HepG2 (cell line): ENCODE results near the gene RHBDL3. TPM values are rescaled to one million over a fixed set of nuclear protein-coding genes. Genes with fewer than 3 reads are reported as not detected.
A peak's percentile ranks its signal among the peaks of the same experiment; 100 is the strongest.

Experiments
- GTF3A ChIP-seq: sonication (generic); formaldehyde crosslinking; conservative IDR thresholded peaks from 2 replicates; pipeline ENCODE4 v1.4.0; 2020; ENCODE audit warnings: mild to moderate bottlenecking, missing genetic modification reagents
- GZF1 ChIP-seq: sonication (generic); formaldehyde crosslinking; IDR thresholded peaks from 2 replicates; pipeline ENCODE4 v1.5.1; 2020; ENCODE audit warnings: mild to moderate bottlenecking, missing genetic modification reagents
- HMGXB4 ChIP-seq, 2 experiments: sonication (generic) in 1 of 2; formaldehyde crosslinking in 1 of 2; IDR thresholded peaks; 2 replicates each; pipeline versions ENCODE4 v1.4.0 to v1.6.1; 2018 to 2020; ENCODE audit warnings: missing genetic modification reagents in 2 of 2, borderline replicate concordance in 1 of 2, low read depth in 1 of 2, mild to moderate bottlenecking in 1 of 2, missing biosample characterization in 1 of 2
- IKZF1 ChIP-seq: fragments of 450-650 bp; IDR thresholded peaks from 2 replicates; pipeline ENCODE4 v1.7.1; 2016
- JARID2 ChIP-seq: sonication (generic); formaldehyde crosslinking; IDR thresholded peaks from 2 replicates; pipeline ENCODE4 v1.8.1; 2023; ENCODE audit warnings: missing genetic modification reagents, inconsistent platforms; ENCODE audit not compliant: insufficient replicate concordance
- MAF1 ChIP-seq: sonication (generic); formaldehyde crosslinking; IDR thresholded peaks from 2 replicates; pipeline ENCODE4 v1.5.0; 2020; ENCODE audit warnings: missing genetic modification reagents, borderline replicate concordance
- NCOR1 ChIP-seq: fragments of 200-600 bp; sonication (generic); IDR thresholded peaks from 2 replicates; pipeline ENCODE4 v1.7.0; 2017; ENCODE audit warnings: antibody characterized with exemption, low read length, borderline replicate concordance
- PAXIP1 ChIP-seq: sonication (generic); formaldehyde crosslinking; conservative IDR thresholded peaks from 2 replicates; pipeline ENCODE4 v1.4.0; 2020; ENCODE audit warnings: mild to moderate bottlenecking, missing genetic modification reagents, moderate library complexity
- PHF8 ChIP-seq: sonication (generic); formaldehyde crosslinking; IDR thresholded peaks from 2 replicates; pipeline ENCODE4 v1.5.0; 2020; ENCODE audit warnings: missing genetic modification reagents
- SMARCE1 ChIP-seq: fragments of 450-650 bp; IDR thresholded peaks from 2 replicates; pipeline ENCODE4 v1.6.1; 2017; ENCODE audit warnings: borderline replicate concordance
- STAG1 ChIP-seq: sonication (generic); formaldehyde crosslinking; IDR thresholded peaks from 2 replicates; pipeline ENCODE4 v1.4.0; 2020; ENCODE audit warnings: missing genetic modification reagents
- TBP ChIP-seq: sonication (generic); formaldehyde crosslinking; IDR thresholded peaks from 2 replicates; pipeline ENCODE4 v1.5.0; 2020; ENCODE audit warnings: missing genetic modification reagents
- TFDP2 ChIP-seq: sonication (generic); formaldehyde crosslinking; IDR thresholded peaks from 2 replicates; pipeline ENCODE4 v1.4.0; 2020; ENCODE audit warnings: missing genetic modification reagents
- ZFP82 ChIP-seq: sonication (generic); formaldehyde crosslinking; IDR thresholded peaks from 2 replicates; pipeline ENCODE4 v1.5.1; 2020; ENCODE audit warnings: mild to moderate bottlenecking, missing genetic modification reagents, borderline replicate concordance
- ZFP90 ChIP-seq: sonication (generic); formaldehyde crosslinking; IDR thresholded peaks from 2 replicates; pipeline ENCODE4 v1.8.0; 2022; ENCODE audit warnings: missing genetic modification reagents, mild to moderate bottlenecking, inconsistent platforms, borderline replicate concordance
- ZNF136 ChIP-seq: sonication (generic); formaldehyde crosslinking; IDR thresholded peaks from 2 replicates; pipeline ENCODE4 v1.8.1; 2022; ENCODE audit warnings: low read depth, mild to moderate bottlenecking, moderate library complexity, missing genetic modification reagents
- ZNF331 ChIP-seq: sonication (generic); formaldehyde crosslinking; IDR thresholded peaks from 2 replicates; pipeline ENCODE4 v1.4.0; 2020; ENCODE audit warnings: missing genetic modification reagents
- ZNF350 ChIP-seq: sonication (generic); formaldehyde crosslinking; IDR thresholded peaks from 2 replicates; pipeline ENCODE4 v1.4.0; 2020; ENCODE audit warnings: mild to moderate bottlenecking, low read depth, missing genetic modification reagents, borderline replicate concordance
- ZNF503 ChIP-seq: sonication (generic); formaldehyde crosslinking; IDR thresholded peaks from 2 replicates; pipeline ENCODE4 v1.4.0; 2020; ENCODE audit warnings: missing genetic modification reagents
- polyA plus RNA-seq, 8 experiments: library from polyadenylated mRNA; depleted of rRNA in 3 of 8; stranded (reverse) in 7 of 8; unstranded in 1 of 8; fragments of >200 nt; fragmentation: Illumina TruSeq in 4 of 8; extraction: Trizol in 4 of 8; gene quantifications; 2 replicates each; pipeline versions ENCODE4 v1.2.1 to v1.2.3, GENCODE V29; 2011 to 2016; ENCODE audit warnings: low read depth in 4 of 8, missing spikeins in 1 of 8, mixed read lengths in 1 of 8; ENCODE audit not compliant: insufficient read depth in 1 of 8
- total RNA-seq, 5 experiments: library from RNA; depleted of rRNA; stranded (reverse); fragments of >200 nt; fragmentation: Illumina TruSeq; extraction: Trizol; gene quantifications; 2 replicates each; pipeline ENCODE4 v1.2.3, GENCODE V29; 2016; ENCODE audit warnings: low read depth in 1 of 5

RHBDL3 gene
- total and polyA plus RNA-seq, 2 of the 13 experiments (the other 11 are each of a cell fraction or from before 2014, with no cell fraction given) = 0.09 TPM; not detected in 1

- TF ChIP-seq HMGXB4 (CRISPR knock-in tag; IDR thresholded peaks at IDR 0.05; ENCODE audit: borderline replicate concordance in 1 of 2, low read depth in 1 of 2) = no peak
- TF ChIP-seq PAXIP1 (CRISPR knock-in tag) = peak; percentile 94
- TF ChIP-seq GTF3A = no peak
- peak; percentile 80 for TF ChIP-seq ZNF503 (CRISPR knock-in tag)
- no peak for TF ChIP-seq ZNF136 (CRISPR knock-in tag)
- TF ChIP-seq STAG1 (CRISPR knock-in tag) = no peak
- TF ChIP-seq SMARCE1 = no peak
- TF ChIP-seq ZFP90 (CRISPR knock-in tag) = no peak
- TF ChIP-seq ZNF331 = peak; percentile 59
- no peak for TF ChIP-seq TFDP2 (CRISPR knock-in tag)
- TF ChIP-seq ZNF350 (CRISPR knock-in tag) = peak; percentile 64; the same call in 1 of the 2 replicates
- TF ChIP-seq IKZF1 = no peak
- TF ChIP-seq TBP (CRISPR knock-in tag) = no peak
- TF ChIP-seq ZFP82 (CRISPR knock-in tag) = no peak
- no peak for TF ChIP-seq JARID2
- no peak for TF ChIP-seq PHF8 (CRISPR knock-in tag)
- TF ChIP-seq MAF1 (CRISPR knock-in tag) = no peak
- TF ChIP-seq GZF1 = no peak
- peak; percentile 94 for TF ChIP-seq NCOR1
Observed at GRCh38 chr17:32302860-32303649, 37.4 kb downstream of the RHBDL3 start (continued).
